Measurements from ENCODE around the gene ANKRD33B.

Gene ANKRD33B

GRCh38 chr5:10576121-10576789 lies 12.4 kb downstream of the ANKRD33B start:
- Histone ChIP-seq H3K4me1 (ENCODE audit: control insufficient read depth in 1 of 2, insufficient read depth in 2 of 2, low read length in 2 of 2) (no peaks in the 10 kb centered on the region), H3K36me3 (ENCODE audit: control insufficient read depth in 1 of 2, insufficient read depth in 2 of 2, low read length in 2 of 2) (no peaks in the 10 kb centered on the region), H3K9me3 (ENCODE audit: control insufficient read depth in 1 of 2, low read length in 2 of 2) (no peaks in the 10 kb centered on the region), H3K27me3 (ENCODE audit: low read depth, low read length) (no peaks in the 10 kb centered on the region), H3K27ac (ENCODE audit: low read length) (no peak overlapping the region), H3K4me3 (ENCODE audit: low read depth in 1 of 2, low read length in 2 of 2) (no peak overlapping the region)

- H3K27ac ChIP-seq (ENCODE audit: low read length): no peak overlapping the region
- no peaks in the 10 kb centered on the region for H3K36me3 ChIP-seq (ENCODE audit: control insufficient read depth in 1 of 2, insufficient read depth in 2 of 2, low read length in 2 of 2)
- no peak overlapping the region for H3K4me3 ChIP-seq (ENCODE audit: low read depth in 1 of 2, low read length in 2 of 2)
- H3K27me3 ChIP-seq (ENCODE audit: low read depth, low read length): no peaks in the 10 kb centered on the region
- no peaks in the 10 kb centered on the region for H3K4me1 ChIP-seq (ENCODE audit: control insufficient read depth in 1 of 2, insufficient read depth in 2 of 2, low read length in 2 of 2)
- no peaks in the 10 kb centered on the region for H3K9me3 ChIP-seq (ENCODE audit: control insufficient read depth in 1 of 2, low read length in 2 of 2)
These were observed 12.9 kb downstream of the ANKRD33B start for GRCh38 chr5:10576790-10577189.

- H3K4me1 ChIP-seq (ENCODE audit: control insufficient read depth in 1 of 2, insufficient read depth in 2 of 2, low read length in 2 of 2): no peaks in the 10 kb centered on the region
- H3K27me3 ChIP-seq (ENCODE audit: low read depth, low read length): no peaks in the 10 kb centered on the region
- H3K4me3 ChIP-seq (ENCODE audit: low read depth in 1 of 2, low read length in 2 of 2): no peak overlapping the region
- H3K36me3 ChIP-seq (ENCODE audit: control insufficient read depth in 1 of 2, insufficient read depth in 2 of 2, low read length in 2 of 2): no peaks in the 10 kb centered on the region
- no peaks in the 10 kb centered on the region for H3K9me3 ChIP-seq (ENCODE audit: control insufficient read depth in 1 of 2, low read length in 2 of 2)
- H3K27ac ChIP-seq (ENCODE audit: low read length): no peak overlapping the region
These were observed 13.8 kb downstream of the ANKRD33B start for GRCh38 chr5:10577371-10578292.

GRCh38 chr5:10578293-10578665 lies 14.4 kb downstream of the ANKRD33B start:
- H3K4me1 ChIP-seq (ENCODE audit: control insufficient read depth in 1 of 2, insufficient read depth in 2 of 2, low read length in 2 of 2): no peaks in the 10 kb centered on the region
- no peaks in the 10 kb centered on the region for H3K27me3 ChIP-seq (ENCODE audit: low read depth, low read length)
- no peaks in the 10 kb centered on the region for H3K36me3 ChIP-seq (ENCODE audit: control insufficient read depth in 1 of 2, insufficient read depth in 2 of 2, low read length in 2 of 2)
- no peaks in the 10 kb centered on the region for H3K9me3 ChIP-seq (ENCODE audit: control insufficient read depth in 1 of 2, low read length in 2 of 2)
- H3K27ac ChIP-seq (ENCODE audit: low read length): no peak overlapping the region
- no peak overlapping the region for H3K4me3 ChIP-seq (ENCODE audit: low read depth in 1 of 2, low read length in 2 of 2)

GRCh38 chr5:10578869-10579268 lies 15.0 kb downstream of the ANKRD33B start:
- Histone ChIP-seq H3K4me1 (ENCODE audit: control insufficient read depth in 1 of 2, insufficient read depth in 2 of 2, low read length in 2 of 2) (no peaks in the 10 kb centered on the region), H3K27me3 (ENCODE audit: low read depth, low read length) (no peaks in the 10 kb centered on the region), H3K9me3 (ENCODE audit: control insufficient read depth in 1 of 2, low read length in 2 of 2) (no peaks in the 10 kb centered on the region), H3K36me3 (ENCODE audit: control insufficient read depth in 1 of 2, insufficient read depth in 2 of 2, low read length in 2 of 2) (no peaks in the 10 kb centered on the region), H3K27ac (ENCODE audit: low read length) (no peak overlapping the region), H3K4me3 (ENCODE audit: low read depth in 1 of 2, low read length in 2 of 2) (no peak overlapping the region)

- Histone ChIP-seq H3K4me1 (ENCODE audit: control insufficient read depth in 1 of 2, insufficient read depth in 2 of 2, low read length in 2 of 2) (no peaks in the 10 kb centered on the region), H3K4me3 (ENCODE audit: low read depth in 1 of 2, low read length in 2 of 2) (no peak overlapping the region), H3K27me3 (ENCODE audit: low read depth, low read length) (no peaks in the 10 kb centered on the region), H3K27ac (ENCODE audit: low read length) (no peak overlapping the region), H3K36me3 (ENCODE audit: control insufficient read depth in 1 of 2, insufficient read depth in 2 of 2, low read length in 2 of 2) (no peaks in the 10 kb centered on the region), H3K9me3 (ENCODE audit: control insufficient read depth in 1 of 2, low read length in 2 of 2) (no peaks in the 10 kb centered on the region)
These were observed 16.0 kb downstream of the ANKRD33B start for GRCh38 chr5:10579536-10580521.

GRCh38 chr5:10580531-10581423 lies 16.9 kb downstream of the ANKRD33B start:
- Histone ChIP-seq H3K4me3 (ENCODE audit: low read depth in 1 of 2, low read length in 2 of 2) (no peak overlapping the region), H3K36me3 (ENCODE audit: control insufficient read depth in 1 of 2, insufficient read depth in 2 of 2, low read length in 2 of 2) (no peaks in the 10 kb centered on the region), H3K9me3 (ENCODE audit: control insufficient read depth in 1 of 2, low read length in 2 of 2) (no peaks in the 10 kb centered on the region), H3K4me1 (ENCODE audit: control insufficient read depth in 1 of 2, insufficient read depth in 2 of 2, low read length in 2 of 2) (no peaks in the 10 kb centered on the region), H3K27me3 (ENCODE audit: low read depth, low read length) (no peaks in the 10 kb centered on the region), H3K27ac (ENCODE audit: low read length) (no peak overlapping the region)

- H3K4me3 ChIP-seq (ENCODE audit: low read depth in 1 of 2, low read length in 2 of 2): no peak overlapping the region
- no peak overlapping the region for H3K27ac ChIP-seq (ENCODE audit: low read length)
- H3K27me3 ChIP-seq (ENCODE audit: low read depth, low read length): no peaks in the 10 kb centered on the region
- no peaks in the 10 kb centered on the region for H3K4me1 ChIP-seq (ENCODE audit: control insufficient read depth in 1 of 2, insufficient read depth in 2 of 2, low read length in 2 of 2)
- no peaks in the 10 kb centered on the region for H3K36me3 ChIP-seq (ENCODE audit: control insufficient read depth in 1 of 2, insufficient read depth in 2 of 2, low read length in 2 of 2)
- H3K9me3 ChIP-seq (ENCODE audit: control insufficient read depth in 1 of 2, low read length in 2 of 2): no peaks in the 10 kb centered on the region
These were observed 17.5 kb downstream of the ANKRD33B start for GRCh38 chr5:10581424-10581748.

GRCh38 chr5:10581867-10582511 lies 18.1 kb downstream of the ANKRD33B start:
- Histone ChIP-seq H3K9me3 (ENCODE audit: control insufficient read depth in 1 of 2, low read length in 2 of 2) (no peaks in the 10 kb centered on the region), H3K4me3 (ENCODE audit: low read depth in 1 of 2, low read length in 2 of 2) (no peak overlapping the region), H3K4me1 (ENCODE audit: control insufficient read depth in 1 of 2, insufficient read depth in 2 of 2, low read length in 2 of 2) (no peaks in the 10 kb centered on the region), H3K27ac (ENCODE audit: low read length) (no peak overlapping the region), H3K27me3 (ENCODE audit: low read depth, low read length) (no peaks in the 10 kb centered on the region), H3K36me3 (ENCODE audit: control insufficient read depth in 1 of 2, insufficient read depth in 2 of 2, low read length in 2 of 2) (no peaks in the 10 kb centered on the region)

- Histone ChIP-seq H3K27ac (ENCODE audit: low read length) (no peak overlapping the region), H3K36me3 (ENCODE audit: control insufficient read depth in 1 of 2, insufficient read depth in 2 of 2, low read length in 2 of 2) (no peaks in the 10 kb centered on the region), H3K27me3 (ENCODE audit: low read depth, low read length) (no peaks in the 10 kb centered on the region), H3K9me3 (ENCODE audit: control insufficient read depth in 1 of 2, low read length in 2 of 2) (no peaks in the 10 kb centered on the region), H3K4me1 (ENCODE audit: control insufficient read depth in 1 of 2, insufficient read depth in 2 of 2, low read length in 2 of 2) (no peaks in the 10 kb centered on the region), H3K4me3 (ENCODE audit: low read depth in 1 of 2, low read length in 2 of 2) (no peak overlapping the region)
These were observed 18.6 kb downstream of the ANKRD33B start for GRCh38 chr5:10582512-10582897.

All from muscle layer of duodenum (tissue), 2 donors.